H9 (cell line): Measurements from ENCODE around the gene PLXNB2. TPM values are rescaled to one million over a fixed set of nuclear protein-coding genes. Genes with fewer than 3 reads are reported as not detected.

ENCODE experiments used
- DNase-seq: peaks from one replicate; pipeline ENCODE4 v3.0.0-alpha.2; 2017
- H2AFZ ChIP-seq: one replicate; pipeline ENCODE4 v1.6.1; 2013; ENCODE audit warnings: mild to moderate bottlenecking, low read length, control low read depth, moderate library complexity
- H2AK5ac ChIP-seq: 2 replicates; pipeline ENCODE4 v1.6.1; 2013; ENCODE audit warnings: low read length, control low read depth, mixed read lengths; ENCODE audit not compliant: insufficient read length
- H2BK120ac ChIP-seq: one replicate; pipeline ENCODE4 v1.6.1; 2013; ENCODE audit warnings: low read depth, mild to moderate bottlenecking, low read length, control low read depth, inconsistent platforms; ENCODE audit not compliant: poor library complexity, severe bottlenecking
- H2BK12ac ChIP-seq: 2 replicates; pipeline ENCODE4 v1.6.1; 2013; ENCODE audit warnings: low read length, control low read depth, mixed read lengths, low read depth; ENCODE audit not compliant: insufficient read length
- H2BK15ac ChIP-seq: 2 replicates; pipeline ENCODE4 v1.6.1; 2013; ENCODE audit warnings: low read depth, low read length, control low read depth
- H2BK20ac ChIP-seq: one replicate; pipeline ENCODE4 v1.6.1; 2013; ENCODE audit warnings: low read depth, mild to moderate bottlenecking, low read length, control low read depth, inconsistent platforms; ENCODE audit not compliant: poor library complexity, severe bottlenecking
- H2BK5ac ChIP-seq: 2 replicates; pipeline ENCODE4 v1.6.1; 2013; ENCODE audit warnings: low read length, control low read depth, mixed read lengths; ENCODE audit not compliant: insufficient read length
- H3K14ac ChIP-seq: 2 replicates; pipeline ENCODE4 v1.6.1; 2013; ENCODE audit warnings: low read length, control low read depth; ENCODE audit not compliant: insufficient read depth
- H3K18ac ChIP-seq: 2 replicates; pipeline ENCODE4 v1.6.1; 2013; ENCODE audit warnings: low read depth, mild to moderate bottlenecking, mixed read lengths, low read length, control low read depth; ENCODE audit not compliant: insufficient read length
- H3K23ac ChIP-seq: 2 replicates; pipeline ENCODE4 v1.6.1; 2013; ENCODE audit warnings: low read length, control low read depth, mixed read lengths, low read depth; ENCODE audit not compliant: insufficient read length
- H3K23me2 ChIP-seq: 2 replicates; pipeline ENCODE4 v1.6.1; 2013; ENCODE audit warnings: low read depth, mild to moderate bottlenecking, mixed read lengths, low read length, control low read depth; ENCODE audit not compliant: insufficient read length, poor library complexity, severe bottlenecking
- H3K27ac ChIP-seq: 2 replicates; pipeline ENCODE4 v1.5.1; 2013; ENCODE audit warnings: low read length, control low read depth, mixed read lengths, low read depth; ENCODE audit not compliant: insufficient read length
- H3K27me3 ChIP-seq: 2 replicates; pipeline ENCODE4 v1.6.1; 2013; ENCODE audit warnings: low read length, control low read depth, inconsistent platforms; ENCODE audit not compliant: insufficient read depth
- H3K4ac ChIP-seq: 2 replicates; pipeline ENCODE4 v1.6.1; 2013; ENCODE audit warnings: low read depth, mild to moderate bottlenecking, control low read depth, inconsistent platforms, low read length, moderate library complexity
- H3K4me1 ChIP-seq: 2 replicates; pipeline ENCODE4 v1.6.1; 2013; ENCODE audit warnings: low read length, control low read depth, inconsistent platforms; ENCODE audit not compliant: insufficient read depth
- H3K4me2 ChIP-seq: 2 replicates; pipeline ENCODE4 v1.6.1; 2013; ENCODE audit warnings: low read length, control low read depth, mixed read lengths; ENCODE audit not compliant: insufficient read length, insufficient read depth
- H3K56ac ChIP-seq: 2 replicates; pipeline ENCODE4 v1.6.1; 2013; ENCODE audit warnings: low read depth, mild to moderate bottlenecking, mixed read lengths, low read length, control low read depth; ENCODE audit not compliant: insufficient read length
- H3K79me1 ChIP-seq: 2 replicates; pipeline ENCODE4 v1.6.1; 2013; ENCODE audit warnings: low read depth, mild to moderate bottlenecking, moderate library complexity, low read length, control low read depth, inconsistent platforms; ENCODE audit not compliant: insufficient read depth, poor library complexity, severe bottlenecking
- H3K79me2 ChIP-seq: 2 replicates; pipeline ENCODE4 v1.6.1; 2013; ENCODE audit warnings: low read length, control low read depth, inconsistent platforms; ENCODE audit not compliant: insufficient read depth
- H3K9ac ChIP-seq: 2 replicates; pipeline ENCODE4 v1.6.1; 2013; ENCODE audit warnings: low read length, control low read depth, mixed read lengths; ENCODE audit not compliant: insufficient read length; ENCODE audit errors: extremely low read depth
- H3K9me3 ChIP-seq: one replicate; pipeline ENCODE4 v1.6.1; 2013; ENCODE audit warnings: low read depth, low read length, inconsistent platforms; ENCODE audit not compliant: control insufficient read depth
- H3T11ph ChIP-seq: one replicate; pipeline ENCODE4 v1.6.1; 2013; ENCODE audit warnings: mild to moderate bottlenecking, low read length, control low read depth, inconsistent platforms
- H4K20me1 ChIP-seq: one replicate; pipeline ENCODE4 v1.6.1; 2013; ENCODE audit not compliant: control insufficient read depth, insufficient read length, insufficient read depth
- H4K5ac ChIP-seq: 2 replicates; pipeline ENCODE4 v1.6.1; 2013; ENCODE audit warnings: low read depth, mild to moderate bottlenecking, mixed read lengths, low read length, control low read depth; ENCODE audit not compliant: insufficient read length
- H4K8ac ChIP-seq: replicated peaks from 2 replicates; pipeline ENCODE4 v1.6.1; 2013; ENCODE audit warnings: low read length, control low read depth, mixed read lengths, low read depth; ENCODE audit not compliant: insufficient read length
- H4K91ac ChIP-seq: 2 replicates; pipeline ENCODE4 v1.6.1; 2013; ENCODE audit warnings: low read depth, mild to moderate bottlenecking, moderate library complexity, mixed read lengths, low read length, control low read depth; ENCODE audit not compliant: insufficient read length
- H3K27ac Mint-ChIP-seq, 3 experiments: 2 replicates in 2 of 3; 3 replicates in 1 of 3; pipeline ENCODE4 v1.8.0; 2020 to 2021; ENCODE audit warnings: mixed read lengths in 3 of 3, mild to moderate bottlenecking in 1 of 3, moderate library complexity in 1 of 3
- H3K27me3 Mint-ChIP-seq: 2 replicates; pipeline ENCODE4 v1.8.0; 2021; ENCODE audit warnings: low read depth, mild to moderate bottlenecking, moderate library complexity, mixed read lengths
- H3K36me3 Mint-ChIP-seq, 3 experiments: 2 replicates in 2 of 3; 3 replicates in 1 of 3; pipeline ENCODE4 v1.8.0; 2020 to 2021; ENCODE audit warnings: low read depth in 3 of 3, mixed read lengths in 3 of 3; ENCODE audit not compliant: insufficient read depth in 1 of 3
- H3K4me1 Mint-ChIP-seq, 2 experiments: 2 replicates each; pipeline ENCODE4 v1.8.0; 2020; ENCODE audit warnings: mixed read lengths in 2 of 2
- H3K4me3 Mint-ChIP-seq, 2 experiments: 2 replicates in 1 of 2; 3 replicates in 1 of 2; pipeline ENCODE4 v1.8.0; 2020 to 2021; ENCODE audit warnings: mild to moderate bottlenecking in 2 of 2, mixed read lengths in 2 of 2, moderate library complexity in 1 of 2
- H3K9me3 Mint-ChIP-seq, 2 experiments: 2 replicates in 1 of 2; 3 replicates in 1 of 2; pipeline ENCODE4 v1.8.0; 2020; ENCODE audit warnings: mild to moderate bottlenecking in 2 of 2, mixed read lengths in 2 of 2, moderate library complexity in 1 of 2
- CTCF ChIP-seq: fragments of 200-600 bp; sonication (generic); conservative IDR thresholded peaks from 3 replicates; pipeline ENCODE4 v1.8.0; 2021; ENCODE audit warnings: antibody characterized with exemption, mild to moderate bottlenecking
- WGBS: extraction: QIAGEN DNeasy Blood & Tissue Kit; methylation state at CpG from one replicate; pipeline ENCODE4 v1.1.7; 2013; ENCODE audit warnings: missing lambda C conversion rate, low lambda C conversion rate, mixed read lengths; ENCODE audit not compliant: insufficient read length; ENCODE audit errors: extremely low coverage; 5-methylcytosine and 5-hydroxymethylcytosine counted together
- total RNA-seq: library from RNA; stranded (reverse); gene quantifications from 2 replicates; pipeline ENCODE4 v1.2.1, GENCODE V29; 2021

Gene PLXNB2
- total RNA-seq, 1 experiment from 2014 or later: 87.6 TPM

- Histone ChIP-seq H3K23me2 (no peaks in the 10 kb centered on the region), H4K8ac (no peak overlapping the region), H3K9me3 (no peaks in the 10 kb centered on the region), H3K4ac (no peak overlapping the region), H2BK20ac (no peak overlapping the region), H4K20me1 (peaks cover 3% of the 10 kb centered on the region), H3K79me2 (0 out of 2 replicates have a peak, but pooled peaks cover 3% of the 10 kb centered on the region), H3K4me1 (no peaks in the 10 kb centered on the region), H2AFZ (no peak overlapping the region), H3K56ac (no peak overlapping the region), H2BK15ac (no peak overlapping the region), H3K4me2 (no peak overlapping the region), H3K27ac (no peak overlapping the region), H4K5ac (no peak overlapping the region), H2BK12ac (no peak overlapping the region), H3K14ac (no peak overlapping the region), H3K27me3 (no peaks in the 10 kb centered on the region), H3K9ac (no peak overlapping the region), H2AK5ac (no peak overlapping the region), H3K23ac (no peak overlapping the region), H3K18ac (no peak overlapping the region), H3T11ph (no peak overlapping the region), H3K79me1 (peaks cover 9% of the 10 kb centered on the region), H2BK5ac (no peak overlapping the region), H2BK120ac (no peak overlapping the region), H4K91ac (no peak overlapping the region)
- Mint-ChIP-seq H3K36me3 (peaks cover 0 to 17% (median 5%) of the 10 kb centered on the region in 3 experiments; a peak in 4 of 7 replicates), H3K4me1 (0 out of 4 replicates have a peak, but pooled peaks cover 0 to 4% of the 10 kb centered on the region in 2 experiments), H3K27ac (no peak overlapping the region), H3K4me3 (no peak overlapping the region), H3K27me3 (no peaks in the 10 kb centered on the region), H3K9me3 (no peaks in the 10 kb centered on the region)
- WGBS: no CpG with 5 or more reads among the region's 2 CpGs
- no peak for DNase-seq
- TF ChIP-seq CTCF: no peak
Observed at GRCh38 chr22:50348058-50348457, 40.6 kb upstream of the PLXNB2 start.
